ENCODE data around the gene PSMB3.
"Not testable (repeated sequence)": the region's sequence is repeated elsewhere in the genome, so short reads cannot be mapped to it uniquely, and the experiment has no call there.

The PSMB3 gene

GRCh38 chr17:38749223-38750043 lies 3.1 kb upstream of the PSMB3 start:
- DNase-seq (ENCODE audit: low spot score) = no peak

- DNase-seq (ENCODE audit: low spot score) = no peak
Measured at GRCh38 chr17:38750044-38750311, 2.6 kb upstream of the PSMB3 start.

GRCh38 chr17:38750312-38751121 lies 2.0 kb upstream of the PSMB3 start:
- DNase-seq (ENCODE audit: low spot score) = peak; percentile 60

GRCh38 chr17:38751144-38751807 lies 1.3 kb upstream of the PSMB3 start:
- DNase-seq (ENCODE audit: low spot score) = peak; percentile 62

- DNase-seq (ENCODE audit: low spot score) = peak; percentile 86
Measured at GRCh38 chr17:38751808-38752307, 683 bp upstream of the PSMB3 start.

GRCh38 chr17:38753071-38753506 lies 548 bp downstream of the PSMB3 start:
- no peak for DNase-seq (ENCODE audit: low spot score)

- peak; percentile 68 for DNase-seq (ENCODE audit: low spot score)
Measured at GRCh38 chr17:38761612-38762011, 9.1 kb downstream of the PSMB3 start.

GRCh38 chr17:38762231-38762630 lies 9.7 kb downstream of the PSMB3 start:
- no peak for DNase-seq (ENCODE audit: low spot score)

GRCh38 chr17:38766341-38766740 lies 13.8 kb downstream of the PSMB3 start:
- DNase-seq (ENCODE audit: low spot score) = no peak

- no peak for DNase-seq (ENCODE audit: low spot score)
Measured at GRCh38 chr17:38768417-38768816, 15.9 kb downstream of the PSMB3 start.

- no peak for DNase-seq (ENCODE audit: low spot score)
Measured at GRCh38 chr17:38773258-38773657, 20.7 kb downstream of the PSMB3 start.

- no peak for DNase-seq (ENCODE audit: low spot score)
Measured at GRCh38 chr17:38777641-38778250, 25.2 kb downstream of the PSMB3 start.

- DNase-seq (ENCODE audit: low spot score) = no peak
Measured at GRCh38 chr17:38779965-38780752, 27.6 kb downstream of the PSMB3 start.

GRCh38 chr17:38783227-38783626 lies 30.7 kb downstream of the PSMB3 start:
- no peak for DNase-seq (ENCODE audit: low spot score)

- DNase-seq (ENCODE audit: low spot score) = no peak
Measured at GRCh38 chr17:38786372-38786771, 33.8 kb downstream of the PSMB3 start.

- not testable (repeated sequence) for DNase-seq (ENCODE audit: low spot score)
Measured at GRCh38 chr17:38787999-38788398, 35.5 kb downstream of the PSMB3 start.

GRCh38 chr17:38789185-38789584 lies 36.6 kb downstream of the PSMB3 start:
- DNase-seq (ENCODE audit: low spot score) = no peak

GRCh38 chr17:38790148-38790707 lies 37.7 kb downstream of the PSMB3 start:
- DNase-seq (ENCODE audit: low spot score) = not testable (repeated sequence)

- DNase-seq (ENCODE audit: low spot score) = no peak
Measured at GRCh38 chr17:38791162-38791561, 38.6 kb downstream of the PSMB3 start.

- no peak for DNase-seq (ENCODE audit: low spot score)
Measured at GRCh38 chr17:38794221-38794620, 41.7 kb downstream of the PSMB3 start.

All from NAMALWA (cell line).